NB4 (cell line): ENCODE measurements around the gene ANKRD12.

Source experiments
- CTCF ChIP-seq: IDR thresholded peaks from one replicate; pipeline ENCODE4 v1.5.1; 2012; ENCODE audit warnings: low read depth, low read length
- MYC ChIP-seq: IDR thresholded peaks from 2 replicates; pipeline ENCODE4 v1.6.1; 2011; ENCODE audit warnings: low read depth, low read length
- POLR2A ChIP-seq: IDR thresholded peaks from 2 replicates; pipeline ENCODE4 v1.6.1; 2011; ENCODE audit warnings: mild to moderate bottlenecking; ENCODE audit not compliant: insufficient read length; ENCODE audit errors: extremely low read depth

- no peak for TF ChIP-seq CTCF
- no peak for TF ChIP-seq POLR2A
- no peak for TF ChIP-seq MYC
Observed at GRCh38 chr18:9173770-9174233, 37.2 kb downstream of the ANKRD12 start.
